Measurements from ENCODE around the gene PUM2.

- TF ChIP-seq POLR2A (IDR thresholded peaks at IDR 0.05; ENCODE audit: low read depth, low read length) (no peak), POLR2AphosphoS5 (IDR thresholded peaks at IDR 0.05; ENCODE audit: low read depth, low read length) (no peak)
These were observed 40.0 kb upstream of the PUM2 start for GRCh38 chr2:20390524-20391123.

All from GM12892 (cell line).